SH-SY5Y (cell line): ENCODE data around the gene CCDC137.

Experiments
- GATA2 ChIP-seq: IDR thresholded peaks from 2 replicates; pipeline ENCODE4 v1.6.1; 2011; ENCODE audit warnings: mild to moderate bottlenecking, low read depth, low read length
- GATA3 ChIP-seq: IDR thresholded peaks from 2 replicates; pipeline ENCODE4 v1.6.1; 2011; ENCODE audit warnings: low read depth, mild to moderate bottlenecking, low read length, moderate library complexity

GRCh38 chr17:81648013-81648706, 18.4 kb upstream of the CCDC137 start:
- TF ChIP-seq GATA2, result no peak
- no peak for TF ChIP-seq GATA3
